Keratinocyte (primary cell): ENCODE data around the gene NUAK2.

ENCODE experiments used
- CTCF ChIP-seq, 3 experiments: IDR thresholded peaks in 1 of 3; conservative IDR thresholded peaks in 1 of 3; optimal IDR thresholded peaks in 1 of 3; 2 replicates in 2 of 3; 3 replicates in 1 of 3; pipeline versions ENCODE3 to v1.5.1; 2011; ENCODE audit warnings: low read length in 3 of 3, mild to moderate bottlenecking in 3 of 3, moderate library complexity in 2 of 3, control low read depth in 1 of 3, inconsistent platforms in 1 of 3; ENCODE audit not compliant: insufficient read depth in 2 of 3; ENCODE audit errors: extremely low read depth in 1 of 3
- EZH2 ChIP-seq: IDR thresholded peaks from one replicate; pipeline ENCODE4 v1.6.1; 2012; ENCODE audit warnings: inconsistent platforms, mild to moderate bottlenecking, low read length, moderate library complexity

GRCh38 chr1:205294934-205295333 is 26.6 kb downstream of the NUAK2 start:
- TF ChIP-seq CTCF (optimal IDR thresholded peaks at IDR 0.05 in 1 of 3, IDR thresholded peaks at IDR 0.05 in 1 of 3, conservative IDR thresholded peaks at IDR 0.05 in 1 of 3; ENCODE audit: extremely low read depth in 1 of 3, insufficient read depth in 2 of 3, low read length in 3 of 3) (no peak), EZH2 (no peak)
